Measurements from ENCODE around the gene GRIK4.
A peak's percentile ranks its signal among the peaks of the same experiment; 100 is the strongest.

The GRIK4 gene

GRCh38 chr11:120972621-120973020 lies 461.1 kb downstream of the GRIK4 start:
- Histone ChIP-seq H3K4me1 (ENCODE audit: insufficient read depth, insufficient read length) (no peaks in the 10 kb centered on the region), H3K9ac (ENCODE audit: insufficient read length, low read depth) (no peak overlapping the region), H3K9me3 (ENCODE audit: insufficient read depth, low read length) (no peaks in the 10 kb centered on the region), H3K27me3 (ENCODE audit: insufficient read depth, insufficient read length) (no peaks in the 10 kb centered on the region), H3K36me3 (ENCODE audit: insufficient read depth, insufficient read length, low read length) (no peaks in the 10 kb centered on the region), H3K4me3 (ENCODE audit: insufficient read length, low read depth) (no peak overlapping the region)
- TF ChIP-seq SUZ12 (IDR thresholded peaks at IDR 0.05; ENCODE audit: extremely low read depth, insufficient read depth, insufficient read length) (no peak), ZNF274 (IDR thresholded peaks at IDR 0.05; ENCODE audit: low read depth, low read length) (no peak), YY1 (IDR thresholded peaks at IDR 0.05; ENCODE audit: insufficient read depth, insufficient read length) (no peak)
- no peak for DNase-seq (ENCODE audit: low read depth, low spot score)

GRCh38 chr11:120973501-120973900 lies 462.0 kb downstream of the GRIK4 start:
- H3K4me3 ChIP-seq (ENCODE audit: insufficient read length, low read depth) = no peak overlapping the region
- H3K27me3 ChIP-seq (ENCODE audit: insufficient read depth, insufficient read length) = no peaks in the 10 kb centered on the region
- TF ChIP-seq ZNF274 (IDR thresholded peaks at IDR 0.05; ENCODE audit: low read depth, low read length) (no peak), YY1 (IDR thresholded peaks at IDR 0.05; ENCODE audit: insufficient read depth, insufficient read length) (no peak), SUZ12 (IDR thresholded peaks at IDR 0.05; ENCODE audit: extremely low read depth, insufficient read depth, insufficient read length) (no peak)
- no peaks in the 10 kb centered on the region for H3K36me3 ChIP-seq (ENCODE audit: insufficient read depth, insufficient read length, low read length)
- no peak overlapping the region for H3K9ac ChIP-seq (ENCODE audit: insufficient read length, low read depth)
- no peak for DNase-seq (ENCODE audit: low read depth, low spot score)
- H3K9me3 ChIP-seq (ENCODE audit: insufficient read depth, low read length) = no peaks in the 10 kb centered on the region
- H3K4me1 ChIP-seq (ENCODE audit: insufficient read depth, insufficient read length) = no peaks in the 10 kb centered on the region

GRCh38 chr11:120974466-120974865 lies 462.9 kb downstream of the GRIK4 start:
- no peaks in the 10 kb centered on the region for H3K4me1 ChIP-seq (ENCODE audit: insufficient read depth, insufficient read length)
- H3K9ac ChIP-seq (ENCODE audit: insufficient read length, low read depth) = no peak overlapping the region
- DNase-seq (ENCODE audit: low read depth, low spot score) = no peak
- H3K27me3 ChIP-seq (ENCODE audit: insufficient read depth, insufficient read length) = no peaks in the 10 kb centered on the region
- no peaks in the 10 kb centered on the region for H3K9me3 ChIP-seq (ENCODE audit: insufficient read depth, low read length)
- no peaks in the 10 kb centered on the region for H3K36me3 ChIP-seq (ENCODE audit: insufficient read depth, insufficient read length, low read length)
- TF ChIP-seq SUZ12 (IDR thresholded peaks at IDR 0.05; ENCODE audit: extremely low read depth, insufficient read depth, insufficient read length) = no peak
- TF ChIP-seq ZNF274 (IDR thresholded peaks at IDR 0.05; ENCODE audit: low read depth, low read length) = no peak
- no peak for TF ChIP-seq YY1 (IDR thresholded peaks at IDR 0.05; ENCODE audit: insufficient read depth, insufficient read length)
- no peak overlapping the region for H3K4me3 ChIP-seq (ENCODE audit: insufficient read length, low read depth)

GRCh38 chr11:120974965-120975364 lies 463.4 kb downstream of the GRIK4 start:
- Histone ChIP-seq H3K36me3 (ENCODE audit: insufficient read depth, insufficient read length, low read length) (no peaks in the 10 kb centered on the region), H3K4me3 (ENCODE audit: insufficient read length, low read depth) (no peak overlapping the region), H3K4me1 (ENCODE audit: insufficient read depth, insufficient read length) (no peaks in the 10 kb centered on the region), H3K27me3 (ENCODE audit: insufficient read depth, insufficient read length) (no peaks in the 10 kb centered on the region), H3K9me3 (ENCODE audit: insufficient read depth, low read length) (no peaks in the 10 kb centered on the region), H3K9ac (ENCODE audit: insufficient read length, low read depth) (no peak overlapping the region)
- no peak for DNase-seq (ENCODE audit: low read depth, low spot score)
- TF ChIP-seq ZNF274 (IDR thresholded peaks at IDR 0.05; ENCODE audit: low read depth, low read length) (no peak), SUZ12 (IDR thresholded peaks at IDR 0.05; ENCODE audit: extremely low read depth, insufficient read depth, insufficient read length) (no peak), YY1 (IDR thresholded peaks at IDR 0.05; ENCODE audit: insufficient read depth, insufficient read length) (no peak)

GRCh38 chr11:120977266-120978137 lies 466.0 kb downstream of the GRIK4 start:
- Histone ChIP-seq H3K9me3 (ENCODE audit: insufficient read depth, low read length) (no peaks in the 10 kb centered on the region), H3K27me3 (ENCODE audit: insufficient read depth, insufficient read length) (no peaks in the 10 kb centered on the region), H3K9ac (ENCODE audit: insufficient read length, low read depth) (no peak overlapping the region), H3K36me3 (ENCODE audit: insufficient read depth, insufficient read length, low read length) (no peaks in the 10 kb centered on the region), H3K4me3 (ENCODE audit: insufficient read length, low read depth) (no peak overlapping the region), H3K4me1 (ENCODE audit: insufficient read depth, insufficient read length) (no peaks in the 10 kb centered on the region)
- no peak for TF ChIP-seq YY1 (IDR thresholded peaks at IDR 0.05; ENCODE audit: insufficient read depth, insufficient read length)
- no peak for TF ChIP-seq SUZ12 (IDR thresholded peaks at IDR 0.05; ENCODE audit: extremely low read depth, insufficient read depth, insufficient read length)
- TF ChIP-seq ZNF274 (IDR thresholded peaks at IDR 0.05; ENCODE audit: low read depth, low read length) = no peak
- DNase-seq (ENCODE audit: low read depth, low spot score) = no peak

- Histone ChIP-seq H3K9ac (ENCODE audit: insufficient read length, low read depth) (no peak overlapping the region), H3K36me3 (ENCODE audit: insufficient read depth, insufficient read length, low read length) (no peaks in the 10 kb centered on the region), H3K27me3 (ENCODE audit: insufficient read depth, insufficient read length) (no peaks in the 10 kb centered on the region), H3K9me3 (ENCODE audit: insufficient read depth, low read length) (no peaks in the 10 kb centered on the region), H3K4me3 (ENCODE audit: insufficient read length, low read depth) (no peak overlapping the region), H3K4me1 (ENCODE audit: insufficient read depth, insufficient read length) (no peaks in the 10 kb centered on the region)
- no peak for DNase-seq (ENCODE audit: low read depth, low spot score)
- TF ChIP-seq ZNF274 (IDR thresholded peaks at IDR 0.05; ENCODE audit: low read depth, low read length) (no peak), SUZ12 (IDR thresholded peaks at IDR 0.05; ENCODE audit: extremely low read depth, insufficient read depth, insufficient read length) (no peak), YY1 (IDR thresholded peaks at IDR 0.05; ENCODE audit: insufficient read depth, insufficient read length) (no peak)
Observed at GRCh38 chr11:120978701-120979100, 467.2 kb downstream of the GRIK4 start.

- H3K36me3 ChIP-seq (ENCODE audit: insufficient read depth, insufficient read length, low read length) = no peaks in the 10 kb centered on the region
- peak overlapping the region; percentile 26 for H3K9ac ChIP-seq (ENCODE audit: insufficient read length, low read depth)
- peak overlapping the region; percentile 32 for H3K4me3 ChIP-seq (ENCODE audit: insufficient read length, low read depth)
- no peaks in the 10 kb centered on the region for H3K9me3 ChIP-seq (ENCODE audit: insufficient read depth, low read length)
- peaks cover 7% of the 10 kb centered on the region for H3K27me3 ChIP-seq (ENCODE audit: insufficient read depth, insufficient read length)
- H3K4me1 ChIP-seq (ENCODE audit: insufficient read depth, insufficient read length) = peaks cover 6% of the 10 kb centered on the region
- TF ChIP-seq SUZ12 (IDR thresholded peaks at IDR 0.05; ENCODE audit: extremely low read depth, insufficient read depth, insufficient read length) (no peak), YY1 (IDR thresholded peaks at IDR 0.05; ENCODE audit: insufficient read depth, insufficient read length) (no peak), ZNF274 (IDR thresholded peaks at IDR 0.05; ENCODE audit: low read depth, low read length) (no peak)
- DNase-seq (ENCODE audit: low read depth, low spot score) = no peak
Observed at GRCh38 chr11:120985718-120986569, 474.4 kb downstream of the GRIK4 start.

Data from NT2/D1 (cell line).